HFF-Myc (cell line): ENCODE results near the gene CHD9.

Experiments
- DNase-seq: peaks from one replicate; pipeline ENCODE4 v3.0.0-alpha.2; 2011; ENCODE audit warnings: low read depth; ENCODE audit errors: extremely low read depth
- H3K4me3 ChIP-seq: replicated peaks from 2 replicates; pipeline ENCODE4 v1.5.1; 2011; ENCODE audit warnings: low read depth, mild to moderate bottlenecking, control low read depth, low read length
- CTCF ChIP-seq: IDR thresholded peaks from 2 replicates; pipeline ENCODE4 v1.5.1; 2012; ENCODE audit warnings: mild to moderate bottlenecking, low read depth, low read length, control low read depth; ENCODE audit errors: missing control alignments

The CHD9 gene

DNA sequence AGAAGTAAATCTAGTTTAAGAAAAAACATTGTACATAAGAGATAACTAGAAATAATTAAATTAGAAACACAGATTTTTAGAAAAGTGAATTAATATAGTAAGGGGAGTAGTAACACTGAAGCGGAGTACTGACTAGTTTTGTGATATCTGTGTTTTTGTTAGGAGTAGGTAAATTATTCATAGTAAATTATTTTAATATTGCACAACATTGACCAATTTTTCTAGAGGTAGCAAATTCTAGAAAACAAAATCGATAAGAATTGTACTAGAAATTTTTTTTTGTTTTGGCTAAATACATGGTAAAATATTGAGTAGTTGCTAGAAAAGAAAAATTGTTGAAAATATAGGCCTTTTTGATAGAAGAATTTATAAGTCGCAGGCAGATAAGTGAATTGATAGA, 156.5 kb downstream of the CHD9 start:
- DNase-seq, result no peak
- no peak for TF ChIP-seq CTCF
- peak overlapping the region; percentile 57; the same call in 1 of the 2 replicates for H3K4me3 ChIP-seq

DNA sequence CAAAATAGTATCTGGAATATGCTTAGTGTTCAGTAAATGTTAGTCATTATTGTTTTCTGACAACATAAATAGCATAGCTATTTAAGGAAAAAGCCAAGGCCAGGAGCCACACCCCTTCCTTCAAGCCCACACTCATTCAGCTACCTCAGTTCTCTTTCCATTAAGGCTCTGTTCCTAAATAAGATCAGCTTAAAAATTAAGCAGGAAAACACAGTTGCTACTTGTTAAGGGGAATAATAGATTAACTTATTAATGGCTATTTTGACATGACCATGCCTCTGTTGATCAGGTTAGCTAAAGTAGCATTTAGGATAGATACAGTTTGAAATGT, 158.1 kb downstream of the CHD9 start:
- no peak overlapping the region for H3K4me3 ChIP-seq
- DNase-seq, result no peak
- TF ChIP-seq CTCF, result no peak

DNA sequence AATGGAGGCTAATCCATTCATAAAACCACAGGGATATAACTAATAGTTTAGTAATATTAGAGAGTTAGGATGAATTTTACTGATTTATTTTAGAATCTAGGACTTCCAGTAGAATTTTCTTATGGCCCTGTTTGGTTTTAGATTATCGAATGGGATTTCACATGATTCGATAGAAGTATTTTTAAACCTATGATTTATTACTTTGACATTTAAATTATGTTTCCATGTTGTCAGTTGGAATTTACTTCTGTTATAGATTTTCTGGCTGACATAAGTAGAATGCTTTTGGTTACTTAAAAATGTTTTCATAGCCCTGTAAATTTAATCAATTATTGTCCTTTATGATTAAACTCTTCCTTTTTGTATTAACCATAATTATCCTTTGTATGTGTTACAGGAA, 158.8 kb downstream of the CHD9 start:
- TF ChIP-seq CTCF, result no peak
- no peak overlapping the region for H3K4me3 ChIP-seq
- no peak for DNase-seq

- no peak overlapping the region for H3K4me3 ChIP-seq
- no peak for DNase-seq
Observed at GRCh38 chr16:53216798-53217197, 162.0 kb downstream of the CHD9 start.

GRCh38 chr16:53219371-53219770, 164.6 kb downstream of the CHD9 start:
- no peak for TF ChIP-seq CTCF
- no peak overlapping the region for H3K4me3 ChIP-seq
- no peak for DNase-seq

More at GRCh38 chr16:53216798-53217197, 162.0 kb downstream of the CHD9 start:
- no peak for TF ChIP-seq CTCF

DNA sequence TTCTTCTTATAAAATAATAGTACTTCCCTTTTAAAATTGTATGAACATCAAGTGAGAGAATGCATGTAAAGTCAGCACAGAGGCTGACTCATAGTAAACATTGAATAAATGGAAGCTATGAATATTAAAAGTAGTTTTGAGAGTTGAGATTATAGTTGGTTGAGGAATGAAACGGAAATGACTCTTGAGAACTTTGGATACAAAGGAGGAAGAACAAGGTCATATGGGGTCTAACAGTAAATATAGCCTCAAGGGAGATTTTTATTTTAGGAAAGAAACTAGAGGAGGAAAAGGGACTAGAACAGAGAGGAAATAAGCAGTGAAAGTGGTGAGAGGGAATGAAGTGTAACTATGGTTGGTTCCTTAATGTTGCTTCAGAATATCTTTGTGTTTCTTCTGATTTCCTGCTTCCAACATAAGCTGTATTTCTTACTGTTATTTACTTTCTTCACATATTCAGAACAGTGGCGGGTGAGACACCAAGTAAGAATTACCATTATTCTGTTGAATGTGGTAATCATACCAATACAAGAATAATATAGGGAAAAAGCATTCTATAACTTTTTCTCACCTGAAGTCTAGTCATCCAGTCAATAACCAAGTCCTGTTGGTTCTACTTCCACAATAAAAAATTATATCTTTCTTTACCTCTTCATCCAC, 165.1 kb downstream of the CHD9 start:
- TF ChIP-seq CTCF, result no peak
- H3K4me3 ChIP-seq, result no peak overlapping the region
- no peak for DNase-seq

- no peak for DNase-seq
- H3K4me3 ChIP-seq, result no peak overlapping the region
- TF ChIP-seq CTCF, result peak; percentile 28
Observed at GRCh38 chr16:53220585-53220984, 165.8 kb downstream of the CHD9 start.
